ENCODE results near the gene C1QTNF8. TPM values are rescaled to one million over a fixed set of nuclear protein-coding genes. Genes with fewer than 3 reads are reported as not detected.

The C1QTNF8 gene
- total RNA-seq, 4 donors from 2014 or later = not detected

GRCh38 chr16:1105888-1106620 is 10.0 kb upstream of the C1QTNF8 start:
- Histone ChIP-seq H3K9me3 (no peaks in the 10 kb centered on the region), H3K4me3 (no peak overlapping the region), H3K4me1 (peaks cover 6 to 33% (median 28%) of the 10 kb centered on the region in 4 donors), H3K36me3 (no peaks in the 10 kb centered on the region), H3K27ac (replicated peaks in 1 of 4) (no peak overlapping the region), H3K27me3 (peaks cover 0 to 82% (median 6%) of the 10 kb centered on the region in 4 donors)
- no peak for DNase-seq (ENCODE audit: extremely low spot score)
- no peak for TF ChIP-seq EP300 (IDR thresholded peaks at IDR 0.05)
- no peak for TF ChIP-seq POLR2A (IDR thresholded peaks at IDR 0.05; ENCODE audit: low read depth)
- peak in 1 of 2 donors; percentile 57 for TF ChIP-seq POLR2AphosphoS5 (IDR thresholded peaks at IDR 0.05)
- TF ChIP-seq CTCF (IDR thresholded peaks at IDR 0.05) = peak; percentile 91 to 99 (median 95)
- intact Hi-C loops (cut with DNase I) = loop anchor here (2.0 kb wide), 1 partner anchor 89 kb away; no protein-coding TSS in a partner anchor
- 42% methylated on average over 10 of the region's 26 CpGs for WGBS

GRCh38 chr16:1103636-1103980 is 7.6 kb upstream of the C1QTNF8 start:
- intact Hi-C loops (cut with DNase I) = no loop called here
- TF ChIP-seq POLR2A (IDR thresholded peaks at IDR 0.05; ENCODE audit: low read depth) = no peak
- TF ChIP-seq EP300 (IDR thresholded peaks at IDR 0.05) = no peak
- no peak for TF ChIP-seq POLR2AphosphoS5 (IDR thresholded peaks at IDR 0.05)
- TF ChIP-seq CTCF (IDR thresholded peaks at IDR 0.05) = no peak
- Histone ChIP-seq H3K4me3 (no peak overlapping the region), H3K36me3 (no peaks in the 10 kb centered on the region), H3K9me3 (no peaks in the 10 kb centered on the region), H3K27me3 (peaks cover 2 to 100% (median 18%) of the 10 kb centered on the region in 4 donors), H3K4me1 (peaks cover 7 to 24% (median 21%) of the 10 kb centered on the region in 4 donors), H3K27ac (replicated peaks in 1 of 4) (no peak overlapping the region)
- no peak for DNase-seq (ENCODE audit: extremely low spot score)
- WGBS = 48% methylated on average over 4 of the region's 11 CpGs

GRCh38 chr16:1102921-1103635 is 7.0 kb upstream of the C1QTNF8 start:
- Histone ChIP-seq H3K4me1 (peaks cover 12 to 24% (median 16%) of the 10 kb centered on the region in 4 donors), H3K9me3 (no peaks in the 10 kb centered on the region), H3K27ac (replicated peaks in 1 of 4) (no peak overlapping the region), H3K36me3 (no peaks in the 10 kb centered on the region), H3K4me3 (peak overlapping the region in 3 of 4 donors; percentile 25 to 39 (median 27)), H3K27me3 (peaks cover 4 to 100% (median 18%) of the 10 kb centered on the region in 4 donors)
- intact Hi-C loops (cut with DNase I) = no loop called here
- TF ChIP-seq EP300 (IDR thresholded peaks at IDR 0.05) (no peak), POLR2AphosphoS5 (IDR thresholded peaks at IDR 0.05) (no peak), CTCF (IDR thresholded peaks at IDR 0.05) (peak; percentile 66 to 74 (median 68)), POLR2A (IDR thresholded peaks at IDR 0.05; ENCODE audit: low read depth) (no peak)
- DNase-seq (ENCODE audit: extremely low spot score) = no peak
- no CpG with 5 or more reads among the region's 61 CpGs for WGBS

GRCh38 chr16:1102333-1102700 is 6.3 kb upstream of the C1QTNF8 start:
- WGBS = 57% methylated on average over 10 of the region's 26 CpGs
- intact Hi-C loops (cut with DNase I) = no loop called here
- Histone ChIP-seq H3K36me3 (no peaks in the 10 kb centered on the region), H3K27ac (replicated peaks in 1 of 4) (no peak overlapping the region), H3K4me3 (no peak overlapping the region), H3K27me3 (peaks cover 4 to 100% (median 18%) of the 10 kb centered on the region in 4 donors), H3K9me3 (no peaks in the 10 kb centered on the region), H3K4me1 (peaks cover 14 to 26% (median 16%) of the 10 kb centered on the region in 4 donors)
- no peak for DNase-seq (ENCODE audit: extremely low spot score)
- TF ChIP-seq POLR2A (IDR thresholded peaks at IDR 0.05; ENCODE audit: low read depth) (no peak), EP300 (IDR thresholded peaks at IDR 0.05) (no peak), CTCF (IDR thresholded peaks at IDR 0.05) (no peak), POLR2AphosphoS5 (IDR thresholded peaks at IDR 0.05) (no peak)

Measured in esophagus muscularis mucosa (tissue), 4 donors.